HG03575 (cell line): Measurements from ENCODE around the gene SHROOM1.

ENCODE experiments used
- ATAC-seq: cut with Tn5 transposase; IDR thresholded peaks from one replicate; pipeline ENCODE4 v1.9.1; 2021; ENCODE audit not compliant: unreplicated experiment, insufficient number of reproducible peaks, low FRiP score; ENCODE audit errors: extremely low read depth

SHROOM1 gene

DNA sequence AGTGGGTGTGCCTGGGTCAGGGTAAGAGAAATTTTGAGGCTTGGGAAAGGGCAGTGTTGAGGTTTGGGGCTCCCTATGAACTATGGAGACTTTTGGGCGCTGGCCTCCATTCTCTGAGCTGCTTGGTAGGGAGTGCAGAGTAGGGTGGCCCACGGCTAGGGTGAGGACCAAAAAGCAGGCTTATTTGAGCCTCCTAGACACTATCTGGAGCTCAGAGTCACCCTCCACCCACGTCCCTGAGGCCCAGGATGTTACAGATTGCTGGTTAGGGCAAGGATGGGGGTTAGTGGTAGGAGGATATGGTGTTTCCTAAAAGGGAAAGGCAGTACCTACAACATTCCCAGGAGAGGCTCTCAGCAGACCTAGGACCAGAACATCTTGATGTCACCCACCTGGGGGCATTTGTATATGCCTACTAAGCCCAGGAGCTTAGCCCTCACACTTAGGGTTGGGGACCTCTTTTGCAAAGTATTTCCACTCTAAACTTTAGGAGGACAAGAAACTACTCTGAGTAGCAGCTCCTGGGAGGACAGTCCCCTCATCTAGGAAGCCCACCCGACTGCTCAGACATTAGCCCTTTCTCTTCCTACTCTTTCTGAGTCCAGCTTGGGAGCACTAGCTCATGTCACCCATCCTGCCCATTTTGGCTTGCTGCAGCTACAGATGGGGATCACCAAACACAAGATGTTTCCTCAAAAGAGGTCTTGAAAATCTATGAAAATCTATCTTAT, 2.3 kb downstream of the SHROOM1 start:
- ATAC-seq, result no peak

DNA sequence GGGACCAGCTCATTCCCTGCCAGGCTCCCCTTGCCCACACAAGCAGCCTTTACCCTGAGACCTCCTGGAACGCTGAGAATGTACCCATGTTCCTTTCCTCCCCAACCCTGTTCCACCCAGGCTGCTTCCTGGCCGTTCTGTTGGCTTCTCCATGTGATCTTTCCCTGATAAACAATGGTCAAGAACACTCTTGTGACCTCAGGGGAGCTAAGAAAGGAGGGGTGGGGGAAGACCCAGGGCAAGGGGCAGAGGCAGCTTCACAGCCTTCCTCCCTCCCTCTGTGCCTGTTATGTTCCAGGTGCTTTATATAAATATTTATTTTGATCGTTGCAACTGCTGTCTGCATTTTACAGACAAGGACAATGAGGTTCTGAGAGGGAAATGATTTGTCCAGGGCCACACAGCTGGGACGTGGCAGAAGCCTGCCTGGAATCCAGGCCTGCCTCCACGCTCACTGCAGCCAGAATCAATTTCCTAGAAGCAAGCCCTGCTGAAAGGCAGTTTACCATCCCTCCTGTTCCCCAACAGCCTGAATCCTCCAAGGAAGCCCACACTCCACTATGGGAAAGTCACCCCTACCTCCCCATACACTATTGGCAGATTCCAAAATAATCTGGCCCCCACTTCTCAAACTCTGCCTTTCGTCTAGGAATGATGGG, 3.9 kb downstream of the SHROOM1 start:
- no peak for ATAC-seq

GRCh38 chr5:132825834-132826391, 4.5 kb downstream of the SHROOM1 start:
- ATAC-seq, result no peak

GRCh38 chr5:132825033-132825833, 5.2 kb downstream of the SHROOM1 start:
- ATAC-seq, result no peak

DNA sequence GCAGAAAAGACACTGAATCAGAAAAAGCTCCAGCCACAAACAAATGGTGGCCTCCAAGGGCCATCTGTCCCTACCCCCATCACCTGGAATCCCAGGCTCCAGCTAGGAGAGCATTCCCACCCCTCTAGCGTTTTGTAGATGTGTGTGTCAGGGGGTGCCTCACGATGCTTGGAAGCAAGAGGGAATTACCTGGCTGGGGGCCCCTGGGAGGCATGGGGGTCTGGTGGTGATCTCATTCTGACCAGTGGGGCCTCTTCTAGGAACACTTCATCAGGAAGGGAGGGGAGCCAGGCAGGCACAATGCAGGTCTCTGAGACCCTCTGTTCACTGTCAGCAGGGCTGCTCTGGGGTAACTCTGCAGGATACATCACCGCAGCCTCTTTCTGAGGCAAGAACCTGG, 6.0 kb downstream of the SHROOM1 start:
- ATAC-seq, result no peak

GRCh38 chr5:132823481-132824050, 6.9 kb downstream of the SHROOM1 start:
- ATAC-seq, result no peak

- no peak for ATAC-seq
These were observed 7.6 kb downstream of the SHROOM1 start for GRCh38 chr5:132822650-132823480.

- no peak for ATAC-seq
These were observed 8.7 kb downstream of the SHROOM1 start for GRCh38 chr5:132821791-132822190.

DNA sequence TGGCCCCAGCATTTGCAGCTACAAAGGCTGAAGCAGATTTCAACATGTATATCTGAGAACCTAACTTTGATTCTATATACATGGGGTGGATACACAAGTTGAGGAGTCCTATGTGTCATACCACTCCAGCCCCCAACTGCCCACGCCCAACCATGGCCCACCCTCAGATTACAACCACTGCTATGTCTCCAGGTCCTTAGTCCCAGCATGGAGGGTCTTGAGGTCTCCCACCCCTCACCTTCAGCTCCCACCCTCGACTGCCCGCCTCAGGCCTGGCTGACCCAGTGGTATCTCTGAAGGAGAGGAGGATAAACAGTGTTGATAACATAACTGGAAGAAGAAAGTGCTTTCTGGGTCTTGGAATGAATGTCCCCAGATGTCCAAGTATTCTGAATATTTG, 9.1 kb downstream of the SHROOM1 start:
- ATAC-seq, result no peak

DNA sequence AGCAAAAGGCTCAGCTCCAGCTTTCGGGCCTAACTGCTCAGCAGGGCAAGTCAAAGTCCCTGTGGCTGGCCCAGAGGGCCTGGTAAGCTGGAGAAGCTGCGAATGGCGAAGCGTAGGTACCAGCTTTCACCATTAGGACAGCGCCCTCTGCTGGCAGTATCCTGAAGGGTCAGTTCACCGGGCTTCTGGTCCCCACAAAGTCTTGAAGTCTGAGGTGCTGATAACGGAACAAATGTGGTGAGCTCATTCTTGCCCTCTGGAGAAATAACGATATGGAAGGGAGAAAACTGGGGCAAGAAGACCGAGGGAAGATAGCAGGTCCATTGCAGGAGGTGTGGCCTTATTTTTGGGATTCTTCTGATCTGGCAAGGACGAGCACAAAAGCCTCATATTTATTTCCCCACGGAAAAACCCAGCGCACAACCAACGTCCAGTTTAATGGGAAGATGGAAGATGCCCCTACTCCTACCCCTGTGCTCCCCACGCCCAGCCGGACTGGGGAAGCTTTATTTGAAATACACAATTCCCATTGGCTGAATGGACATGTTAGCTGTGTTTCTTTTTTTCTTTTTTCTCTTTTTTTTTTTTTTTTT, 10.2 kb downstream of the SHROOM1 start:
- ATAC-seq, result no peak

DNA sequence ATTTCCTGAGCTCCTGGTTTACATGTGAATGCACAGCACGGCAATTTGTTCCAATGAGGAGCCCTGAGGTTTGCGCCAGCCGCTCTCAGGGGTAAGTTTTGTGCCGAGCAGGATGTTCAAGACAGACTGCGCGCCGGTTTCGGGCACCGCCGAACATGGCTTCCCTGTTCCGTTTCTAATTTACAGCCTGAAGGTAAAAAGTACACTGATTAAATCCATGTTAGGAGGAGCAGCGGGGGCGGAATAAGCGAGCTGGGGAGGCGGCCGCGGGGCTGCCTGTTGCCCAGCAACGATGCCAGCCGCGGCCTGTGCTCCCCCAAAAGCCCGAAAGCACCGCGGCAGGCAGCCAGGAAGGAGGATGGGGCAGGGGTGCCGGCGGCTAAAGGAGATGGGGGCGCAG, 11.0 kb downstream of the SHROOM1 start:
- no peak for ATAC-seq

GRCh38 chr5:132817011-132817410, 13.4 kb downstream of the SHROOM1 start:
- ATAC-seq, result no peak

GRCh38 chr5:132816554-132816953, 13.9 kb downstream of the SHROOM1 start:
- no peak for ATAC-seq

DNA sequence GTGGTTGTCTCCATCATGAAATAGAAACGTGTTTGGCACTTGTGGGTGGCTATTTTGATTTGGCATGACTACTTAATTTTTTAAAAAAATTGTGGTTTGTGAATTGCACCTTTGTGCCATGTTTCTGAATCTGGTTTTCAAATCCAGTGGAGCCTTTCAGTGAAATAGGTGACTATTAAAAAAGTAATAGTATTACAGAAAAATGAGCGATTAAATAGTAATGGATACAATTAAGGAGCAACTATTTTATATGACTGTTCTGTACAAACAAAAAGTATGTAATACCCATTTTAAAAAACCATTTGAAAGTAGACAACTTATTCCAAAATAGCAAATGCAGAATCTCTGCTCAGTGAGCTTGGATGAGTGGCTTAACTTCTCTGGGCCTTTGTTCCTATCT, 14.4 kb downstream of the SHROOM1 start:
- ATAC-seq, result no peak

DNA sequence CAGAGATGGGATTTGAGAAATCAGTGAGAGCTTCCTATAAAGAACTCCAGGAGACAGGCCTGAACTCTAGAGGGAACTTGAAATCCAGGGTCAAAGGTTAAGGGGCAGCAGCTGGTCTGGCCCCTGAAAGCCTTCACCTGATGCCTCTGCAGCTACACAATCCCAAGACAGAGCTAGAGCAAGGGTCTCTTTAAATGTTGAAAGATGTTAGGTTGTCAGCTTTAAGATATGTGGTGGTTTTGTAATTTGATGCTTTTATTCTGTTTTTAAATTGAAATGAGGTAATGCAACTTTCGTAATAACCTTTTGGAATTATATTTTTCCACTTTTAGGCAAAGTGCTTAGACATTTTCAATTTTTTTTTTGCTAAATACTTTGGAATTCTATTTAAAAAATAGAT, 15.0 kb downstream of the SHROOM1 start:
- no peak for ATAC-seq

DNA sequence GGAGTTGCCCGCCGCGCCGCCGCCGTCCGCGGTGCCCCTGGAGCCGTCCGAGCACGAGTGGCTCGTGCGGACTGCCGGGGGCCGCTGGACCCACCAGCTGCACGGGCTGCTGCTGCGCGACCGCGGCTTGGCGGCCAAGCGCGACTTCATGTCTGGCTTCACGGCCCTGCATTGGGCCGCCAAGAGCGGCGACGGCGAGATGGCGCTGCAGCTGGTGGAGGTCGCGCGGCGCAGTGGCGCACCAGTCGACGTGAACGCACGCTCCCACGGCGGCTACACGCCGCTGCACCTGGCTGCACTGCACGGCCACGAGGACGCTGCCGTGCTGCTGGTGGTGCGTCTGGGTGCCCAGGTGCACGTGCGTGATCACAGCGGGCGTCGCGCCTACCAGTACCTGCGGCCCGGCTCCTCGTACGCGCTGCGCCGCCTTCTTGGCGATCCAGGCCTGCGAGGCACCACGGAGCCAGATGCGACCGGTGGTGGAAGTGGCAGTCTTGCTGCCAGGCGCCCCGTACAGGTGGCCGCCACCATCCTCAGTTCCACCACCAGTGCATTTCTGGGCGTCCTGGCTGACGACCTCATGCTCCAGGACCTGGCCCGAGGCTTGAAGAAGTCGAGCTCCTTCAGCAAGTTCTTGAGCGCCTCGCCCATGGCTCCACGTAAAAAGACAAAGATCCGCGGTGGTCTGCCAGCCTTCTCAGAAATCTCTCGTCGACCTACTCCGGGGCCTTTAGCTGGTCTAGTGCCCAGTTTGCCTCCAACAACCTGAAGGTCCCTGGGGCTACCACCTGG, 15.7 kb downstream of the SHROOM1 start:
- ATAC-seq, result no peak
